BJ (cell line): ENCODE data around the gene TINCR. TPM values are rescaled to one million over a fixed set of nuclear protein-coding genes. Genes with fewer than 3 reads are reported as not detected.
"Not testable (repeated sequence)": the region's sequence is repeated elsewhere in the genome, so short reads cannot be mapped to it uniquely, and the experiment has no call there.

Source experiments
- CTCF ChIA-PET: fragments of 350-600 bp; formaldehyde crosslinking; extraction: SDS; loops from one replicate; lab custom pipeline; 2021; ENCODE audit warnings: antibody characterized with exemption, inconsistent platforms; lab: Yijun Ruan, JAX
- POLR2A ChIA-PET: fragments of 300-600 bp; sonication (Branson Sonifier 250); formaldehyde crosslinking; extraction: SDS; loops from one replicate; lab custom pipeline; 2021; ENCODE audit warnings: antibody characterized with exemption; lab: Charles Lee
- DNase-seq: peaks from one replicate; pipeline ENCODE4 v3.0.0-alpha.2; 2011; ENCODE audit warnings: low read depth
- H3K27me3 ChIP-seq: 2 replicates; pipeline ENCODE4 v1.6.0; 2011; ENCODE audit warnings: low read length; ENCODE audit not compliant: control insufficient read depth, insufficient read depth
- H3K36me3 ChIP-seq: 2 replicates; pipeline ENCODE4 v1.5.1; 2011; ENCODE audit warnings: low read length; ENCODE audit not compliant: control insufficient read depth, insufficient read depth
- H3K4me3 ChIP-seq: 2 replicates; pipeline ENCODE4 v1.5.1; 2011; ENCODE audit warnings: low read depth, mild to moderate bottlenecking, control low read depth, low read length
- CTCF ChIP-seq: IDR thresholded peaks from 2 replicates; pipeline ENCODE4 v1.5.1; 2011; ENCODE audit warnings: low read depth, mild to moderate bottlenecking, control low read depth, inconsistent platforms, low read length, moderate library complexity; ENCODE audit not compliant: insufficient read depth
- polyA plus RNA-seq: library from polyadenylated mRNA; depleted of rRNA; stranded (reverse); fragments of >200 nt; gene quantifications from 2 replicates; pipeline ENCODE4 v1.2.3, GENCODE V29; 2011

Gene TINCR
- polyA plus RNA-seq, 1 experiment, result 0.23 TPM

- no peaks in the 10 kb centered on the region for H3K36me3 ChIP-seq
- CTCF ChIA-PET, result interaction anchor here (0.9 kb wide), 1 partner anchor 10 kb away, joined by 3 read pairs; no protein-coding TSS in a partner anchor
These were observed 26.3 kb downstream of the TINCR start for GRCh38 chr19:5541456-5541855.

GRCh38 chr19:5540208-5540607 lies 27.5 kb downstream of the TINCR start:
- no peak for DNase-seq
- CTCF ChIA-PET, result no interaction called here
- no peaks in the 10 kb centered on the region for H3K27me3 ChIP-seq
- no peaks in the 10 kb centered on the region for H3K36me3 ChIP-seq
- POLR2A ChIA-PET, result no interaction called here
- no peak overlapping the region for H3K4me3 ChIP-seq
- TF ChIP-seq CTCF, result no peak

More at GRCh38 chr19:5541456-5541855, 26.3 kb downstream of the TINCR start:
- POLR2A ChIA-PET, result no interaction called here
- no peak for TF ChIP-seq CTCF
- H3K4me3 ChIP-seq, result no peak overlapping the region
- H3K27me3 ChIP-seq, result no peaks in the 10 kb centered on the region
- DNase-seq, result no peak

GRCh38 chr19:5537870-5538269 lies 29.9 kb downstream of the TINCR start:
- TF ChIP-seq CTCF, result no peak
- H3K27me3 ChIP-seq, result no peaks in the 10 kb centered on the region
- DNase-seq, result no peak
- ChIA-PET CTCF (interaction anchor here (1.0 kb wide), 1 partner anchor 9 kb away, joined by 3 read pairs; no protein-coding TSS in a partner anchor), POLR2A (no interaction called here)
- no peaks in the 10 kb centered on the region for H3K36me3 ChIP-seq
- H3K4me3 ChIP-seq, result no peak overlapping the region

DNA sequence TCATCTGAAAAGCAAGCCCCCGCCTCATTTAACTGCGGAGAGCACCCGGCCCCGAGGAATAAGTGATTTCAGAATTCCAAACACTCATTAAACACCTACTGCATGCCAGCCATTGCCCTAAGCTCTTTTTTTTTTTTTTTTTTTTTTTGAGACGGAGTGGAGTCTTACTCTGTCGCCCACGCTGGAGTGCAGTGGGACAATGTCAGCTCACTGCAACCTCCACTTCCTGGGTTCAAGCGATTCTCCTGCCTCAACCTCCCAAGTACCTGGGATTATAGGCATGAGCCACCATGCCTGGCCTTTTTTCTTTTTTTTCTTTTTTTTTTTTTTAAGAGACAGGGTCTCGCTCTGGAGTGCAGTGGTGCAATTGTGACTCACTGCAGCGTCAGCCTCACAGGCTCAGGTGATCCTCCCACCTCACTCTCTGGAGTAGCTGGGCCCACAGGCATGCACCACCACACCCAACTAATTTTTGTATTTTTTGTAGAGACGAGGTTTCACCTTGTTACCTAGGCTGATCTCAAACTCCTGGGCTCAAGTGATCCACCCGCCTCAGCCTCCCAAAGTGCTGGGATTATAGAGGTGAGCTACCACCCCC lies 30.7 kb downstream of the TINCR start:
- CTCF ChIA-PET, result interaction anchor here (1.0 kb wide), 1 partner anchor 9 kb away, joined by 3 read pairs; no protein-coding TSS in a partner anchor
- H3K27me3 ChIP-seq, DNase-seq, POLR2A ChIA-PET, H3K36me3 ChIP-seq, H3K4me3 ChIP-seq: not testable (repeated sequence)

- TF ChIP-seq CTCF, result no peak
- no peaks in the 10 kb centered on the region for H3K36me3 ChIP-seq
- DNase-seq, result peak; percentile 1
- no peaks in the 10 kb centered on the region for H3K27me3 ChIP-seq
- ChIA-PET POLR2A (no interaction called here), CTCF (no interaction called here)
- no peak overlapping the region for H3K4me3 ChIP-seq
These were observed 31.3 kb downstream of the TINCR start for GRCh38 chr19:5536337-5536894.
